HUES64 (cell line): ENCODE results near the gene LZIC. TPM values are rescaled to one million over a fixed set of nuclear protein-coding genes. Genes with fewer than 3 reads are reported as not detected.
A peak's percentile ranks its signal among the peaks of the same experiment; 100 is the strongest.

Experiments
- H3K27ac ChIP-seq: 2 replicates; pipeline ENCODE4 v1.7.0; 2013; ENCODE audit warnings: low read depth, low read length, inconsistent platforms
- H3K27me3 ChIP-seq: 2 replicates; pipeline ENCODE4 v1.6.1; 2013; ENCODE audit warnings: mild to moderate bottlenecking, low read length; ENCODE audit not compliant: insufficient read depth
- H3K36me3 ChIP-seq: 2 replicates; pipeline ENCODE4 v1.6.1; 2013; ENCODE audit warnings: mild to moderate bottlenecking, low read length; ENCODE audit not compliant: insufficient read depth
- H3K4me1 ChIP-seq: 2 replicates; pipeline ENCODE4 v1.6.1; 2013; ENCODE audit warnings: mild to moderate bottlenecking, low read length, moderate library complexity; ENCODE audit not compliant: insufficient read depth
- H3K4me3 ChIP-seq: 2 replicates; pipeline ENCODE4 v1.5.1; 2013; ENCODE audit warnings: mild to moderate bottlenecking, low read length, moderate library complexity
- H3K9ac ChIP-seq: 2 replicates; pipeline ENCODE4 v1.6.1; 2013; ENCODE audit warnings: mild to moderate bottlenecking, low read depth, low read length
- H3K9me3 ChIP-seq: 2 replicates; pipeline ENCODE4 v1.6.1; 2013; ENCODE audit warnings: low read depth, low read length; ENCODE audit not compliant: insufficient read depth
- WGBS: fragments of 150-250, 120-280 bp; methylation state at CpG from one replicate; pipeline ENCODE4 v1.1.7; 2013; ENCODE audit warnings: missing lambda C conversion rate; 5-methylcytosine and 5-hydroxymethylcytosine counted together
- polyA plus RNA-seq, 2 experiments: library from polyadenylated mRNA; stranded (reverse); fragments of 50-300 nt; gene quantifications; one replicate each; pipeline ENCODE4 v1.2.3, GENCODE V29; 2013

Gene LZIC
- 17.3 TPM for polyA plus RNA-seq (2013, experiment 1 of 2)
- 22.5 TPM for polyA plus RNA-seq (2013, experiment 2 of 2)

GRCh38 chr1:9942939-9943788 lies at the start of gene LZIC, which contains the start of gene NMNAT1:
Gene LZIC, minus strand, starts transcription at chr1:9943391. Its CDS starts 6,772 bp downstream, at chr1:9936619.
Gene NMNAT1, plus strand, starts transcription at chr1:9943475. Its CDS starts 28,599 bp downstream, at chr1:9972074.
- Histone ChIP-seq H3K36me3 (peaks cover 7% of the 10 kb centered on the region; the same call in 1 of the 2 replicates), H3K4me1 (no peaks in the 10 kb centered on the region), H3K27me3 (no peaks in the 10 kb centered on the region), H3K27ac (peak within 1 kb of the TSS; percentile 87), H3K4me3 (peak within 1 kb of the TSS; percentile 81), H3K9me3 (no peaks in the 10 kb centered on the region), H3K9ac (peak within 1 kb of the TSS; percentile 84)
- WGBS, result under 1% methylated on average over 53 of the region's 53 CpGs

- H3K4me3 ChIP-seq, result no peak overlapping the region
- H3K4me1 ChIP-seq, result 0 out of 2 replicates have a peak, but pooled peaks cover 2% of the 10 kb centered on the region
- H3K27ac ChIP-seq, result no peak overlapping the region
- WGBS, result 93% methylated on average over 3 of the region's 5 CpGs
- peaks cover 29% of the 10 kb centered on the region for H3K27me3 ChIP-seq
- no peak overlapping the region for H3K9ac ChIP-seq
- H3K9me3 ChIP-seq, result no peaks in the 10 kb centered on the region
- H3K36me3 ChIP-seq, result no peaks in the 10 kb centered on the region
These were observed 49.7 kb upstream of the LZIC start for GRCh38 chr1:9992910-9993309.

GRCh38 chr1:9990944-9991343 lies 47.8 kb upstream of the LZIC start:
- Histone ChIP-seq H3K36me3 (no peaks in the 10 kb centered on the region), H3K9ac (no peak overlapping the region), H3K27ac (no peak overlapping the region), H3K4me3 (no peak overlapping the region), H3K4me1 (no peaks in the 10 kb centered on the region), H3K27me3 (peaks cover 10% of the 10 kb centered on the region; the same call in 1 of the 2 replicates), H3K9me3 (no peaks in the 10 kb centered on the region)
- 94% methylated on average over 2 of the region's 2 CpGs for WGBS

- Histone ChIP-seq H3K9me3 (no peaks in the 10 kb centered on the region), H3K27me3 (no peaks in the 10 kb centered on the region), H3K36me3 (no peaks in the 10 kb centered on the region), H3K9ac (no peak overlapping the region), H3K27ac (no peak overlapping the region), H3K4me1 (no peaks in the 10 kb centered on the region), H3K4me3 (no peak overlapping the region)
- 86% methylated on average over 5 of the region's 5 CpGs for WGBS
These were observed 46.6 kb upstream of the LZIC start for GRCh38 chr1:9989773-9990172.

- Histone ChIP-seq H3K9me3 (no peaks in the 10 kb centered on the region), H3K9ac (no peak overlapping the region), H3K4me1 (no peaks in the 10 kb centered on the region), H3K27me3 (no peaks in the 10 kb centered on the region), H3K4me3 (no peak overlapping the region), H3K27ac (no peak overlapping the region), H3K36me3 (peaks cover 3% of the 10 kb centered on the region; the same call in 1 of the 2 replicates)
- WGBS, result 72% methylated on average over 6 of the region's 6 CpGs
These were observed 41.8 kb upstream of the LZIC start for GRCh38 chr1:9985001-9985400.

- H3K27ac ChIP-seq, result no peak overlapping the region
- no peaks in the 10 kb centered on the region for H3K4me1 ChIP-seq
- no peaks in the 10 kb centered on the region for H3K27me3 ChIP-seq
- no peak overlapping the region for H3K9ac ChIP-seq
- H3K36me3 ChIP-seq, result peaks cover 3% of the 10 kb centered on the region; the same call in 1 of the 2 replicates
- 98% methylated on average over 5 of the region's 5 CpGs for WGBS
- no peaks in the 10 kb centered on the region for H3K9me3 ChIP-seq
- H3K4me3 ChIP-seq, result no peak overlapping the region
These were observed 41.1 kb upstream of the LZIC start for GRCh38 chr1:9984253-9984652.

- peaks cover 6% of the 10 kb centered on the region; the same call in 1 of the 2 replicates for H3K4me1 ChIP-seq
- H3K27me3 ChIP-seq, result no peaks in the 10 kb centered on the region
- H3K9me3 ChIP-seq, result no peaks in the 10 kb centered on the region
- H3K27ac ChIP-seq, result no peak overlapping the region
- H3K36me3 ChIP-seq, result no peaks in the 10 kb centered on the region
- 0 out of 2 replicates have a peak overlapping the region, but pooled peaks have one; percentile 19 for H3K9ac ChIP-seq
- no peak overlapping the region for H3K4me3 ChIP-seq
- WGBS, result 84% methylated on average over 11 of the region's 12 CpGs
These were observed 17.7 kb upstream of the LZIC start for GRCh38 chr1:9960706-9961562.

GRCh38 chr1:9960011-9960410 lies 16.8 kb upstream of the LZIC start:
- Histone ChIP-seq H3K27me3 (no peaks in the 10 kb centered on the region), H3K36me3 (no peaks in the 10 kb centered on the region), H3K9me3 (no peaks in the 10 kb centered on the region), H3K9ac (no peak overlapping the region), H3K27ac (no peak overlapping the region), H3K4me3 (no peak overlapping the region), H3K4me1 (peaks cover 6% of the 10 kb centered on the region; the same call in 1 of the 2 replicates)
- WGBS, result 96% methylated on average over 3 of the region's 4 CpGs

- Histone ChIP-seq H3K27me3 (no peaks in the 10 kb centered on the region), H3K4me1 (peaks cover 6% of the 10 kb centered on the region; the same call in 1 of the 2 replicates), H3K4me3 (no peak overlapping the region), H3K27ac (no peak overlapping the region), H3K9ac (no peak overlapping the region), H3K36me3 (no peaks in the 10 kb centered on the region), H3K9me3 (no peaks in the 10 kb centered on the region)
- WGBS, result 96% methylated on average over 8 of the region's 8 CpGs
These were observed 14.5 kb upstream of the LZIC start for GRCh38 chr1:9957726-9958125.

- no peaks in the 10 kb centered on the region for H3K9me3 ChIP-seq
- H3K36me3 ChIP-seq, result no peaks in the 10 kb centered on the region
- H3K27ac ChIP-seq, result no peak overlapping the region
- H3K27me3 ChIP-seq, result no peaks in the 10 kb centered on the region
- 90% methylated on average over 2 of the region's 2 CpGs for WGBS
- peaks cover 6% of the 10 kb centered on the region; the same call in 1 of the 2 replicates for H3K4me1 ChIP-seq
- H3K9ac ChIP-seq, result no peak overlapping the region
- H3K4me3 ChIP-seq, result no peak overlapping the region
These were observed 3.1 kb upstream of the LZIC start for GRCh38 chr1:9946315-9946714.
